HG02798 (cell line): ENCODE measurements around the gene EPC1.
A peak's percentile ranks its signal among the peaks of the same experiment; 100 is the strongest.

Experiments
- ATAC-seq: cut with Tn5 transposase; IDR thresholded peaks from one replicate; pipeline ENCODE4 v1.9.1; 2021; ENCODE audit warnings: mild to moderate bottlenecking; ENCODE audit not compliant: unreplicated experiment, poor library complexity

EPC1 gene

DNA sequence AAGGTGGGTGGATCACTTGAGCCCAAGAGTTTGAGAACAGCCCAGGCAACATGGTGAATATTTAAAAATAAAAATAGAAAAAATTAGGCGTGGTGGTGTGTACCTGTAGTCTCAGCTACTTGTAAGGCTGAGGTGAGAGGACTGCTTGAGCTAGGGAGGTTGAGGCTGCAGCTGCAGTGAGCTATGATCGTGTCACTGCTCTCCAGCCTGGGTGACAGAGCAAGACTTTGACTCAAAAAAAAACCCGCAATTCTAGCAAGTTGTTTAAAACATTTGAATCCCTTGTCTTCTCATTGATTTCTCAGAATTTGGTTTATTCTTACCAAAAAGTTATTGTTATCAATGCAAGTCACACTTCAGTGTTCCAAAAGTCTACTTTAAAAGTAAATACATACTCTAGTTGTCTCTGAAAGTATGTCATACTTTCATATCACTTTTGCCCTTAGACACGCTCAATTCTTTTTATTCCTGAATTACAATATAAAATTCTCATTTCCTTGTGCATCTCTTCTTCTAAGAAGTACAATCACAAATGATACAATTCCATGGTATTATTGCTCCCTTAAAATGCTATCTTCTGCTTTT, 6.3 kb downstream of the EPC1 start:
- no peak for ATAC-seq

- ATAC-seq: no peak
Observed at GRCh38 chr10:32338262-32338661, 8.7 kb downstream of the EPC1 start.

DNA sequence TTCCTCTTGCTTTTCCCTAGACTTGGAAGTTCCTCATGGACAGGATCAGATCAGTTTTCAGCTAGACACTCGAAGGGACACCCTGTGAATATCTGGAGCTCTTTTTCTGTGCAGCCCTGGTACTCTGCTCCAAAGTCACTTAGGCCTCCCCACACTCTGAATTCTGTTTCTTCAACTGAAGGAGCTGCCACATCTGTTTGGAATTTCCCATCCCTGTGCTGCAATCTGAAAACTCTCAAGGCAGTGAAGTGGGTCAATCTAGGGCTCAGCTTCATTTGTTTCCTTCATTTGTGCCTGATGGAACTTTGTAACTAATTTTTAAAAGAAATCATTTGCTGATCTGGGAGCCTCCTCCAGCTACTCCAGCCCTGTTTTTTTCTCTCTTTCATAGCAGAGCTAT, 9.6 kb downstream of the EPC1 start:
- ATAC-seq: no peak

DNA sequence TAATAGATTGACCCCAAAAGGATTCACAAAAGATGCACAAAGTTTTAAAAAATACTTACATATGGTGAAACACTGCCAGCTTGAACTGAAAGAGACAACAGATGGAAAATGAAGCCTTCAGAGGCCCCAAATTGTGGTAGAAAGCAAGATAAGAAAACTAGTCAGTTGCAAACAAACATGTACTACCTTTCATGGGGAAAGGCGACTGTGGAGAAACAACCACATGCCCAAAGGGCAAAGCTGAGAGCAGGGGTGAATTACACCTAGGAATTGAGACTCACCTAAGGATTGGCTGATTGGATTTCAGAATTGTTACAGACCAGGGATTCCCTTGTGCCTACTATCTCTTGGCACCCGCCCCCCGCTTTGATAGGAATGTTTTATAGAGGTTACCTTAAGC, 13.1 kb downstream of the EPC1 start:
- no peak for ATAC-seq

DNA sequence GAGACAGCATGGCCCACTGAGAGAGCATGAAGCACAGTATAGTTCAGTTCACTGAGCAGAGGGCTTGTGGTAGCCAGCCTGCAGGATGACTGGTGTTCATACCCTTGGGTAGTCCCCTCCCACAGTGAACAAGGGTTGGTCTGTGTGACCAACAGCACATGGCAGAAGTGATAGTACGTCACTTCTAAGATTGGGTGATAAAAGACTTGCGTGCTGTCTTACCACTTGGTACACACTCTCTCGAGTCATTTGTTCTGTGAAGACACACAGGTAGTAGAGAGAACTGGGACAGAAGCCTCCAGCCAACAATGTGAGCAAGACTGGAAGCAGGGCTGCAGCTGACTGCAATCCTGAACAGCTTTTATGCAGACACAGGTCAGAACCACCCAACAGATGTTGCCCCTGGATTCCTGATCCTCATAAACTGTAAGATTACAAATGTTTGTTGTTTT, 14.6 kb downstream of the EPC1 start:
- ATAC-seq: peak; percentile 94

GRCh38 chr10:32331606-32332005, 15.4 kb downstream of the EPC1 start:
- ATAC-seq: no peak

GRCh38 chr10:32330214-32330613, 16.7 kb downstream of the EPC1 start:
- no peak for ATAC-seq

DNA sequence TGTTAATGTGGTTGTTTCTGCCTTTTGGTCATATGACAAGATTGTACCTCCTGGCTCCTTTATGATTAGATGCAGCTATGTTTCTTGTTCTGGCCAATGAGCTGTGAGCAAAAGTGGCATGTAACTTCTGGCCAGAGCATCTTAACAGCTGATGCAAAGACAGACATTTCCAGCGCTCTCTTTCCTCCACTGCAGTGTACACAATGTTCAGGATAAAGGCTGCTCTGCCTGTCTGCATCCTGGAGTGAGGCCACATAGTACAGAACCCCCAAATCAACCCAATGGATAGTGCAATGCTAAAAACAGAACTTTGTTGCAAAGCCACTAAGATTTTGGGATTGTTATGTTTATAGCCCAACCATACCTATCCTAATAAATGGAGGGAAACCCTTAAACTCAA, 17.9 kb downstream of the EPC1 start:
- no peak for ATAC-seq

DNA sequence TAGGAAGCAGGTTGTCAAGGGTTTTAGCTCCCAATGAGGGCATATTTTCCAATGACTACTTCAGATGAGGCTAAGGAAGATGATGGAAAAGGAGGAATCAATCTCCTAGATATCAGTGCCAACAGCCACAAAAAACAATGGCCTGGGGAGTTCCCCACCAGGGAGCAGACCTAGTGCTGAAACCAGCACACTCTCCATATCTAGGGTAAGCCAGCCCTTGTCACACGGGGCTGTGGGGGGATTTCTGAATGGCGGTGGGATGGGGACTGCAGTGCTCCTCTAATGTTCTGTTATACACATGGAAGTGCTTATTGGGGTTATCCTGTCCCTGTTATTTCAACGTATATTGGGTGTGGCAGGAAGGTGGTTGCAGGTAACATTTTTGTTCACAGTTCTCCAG, 18.5 kb downstream of the EPC1 start:
- ATAC-seq: no peak

DNA sequence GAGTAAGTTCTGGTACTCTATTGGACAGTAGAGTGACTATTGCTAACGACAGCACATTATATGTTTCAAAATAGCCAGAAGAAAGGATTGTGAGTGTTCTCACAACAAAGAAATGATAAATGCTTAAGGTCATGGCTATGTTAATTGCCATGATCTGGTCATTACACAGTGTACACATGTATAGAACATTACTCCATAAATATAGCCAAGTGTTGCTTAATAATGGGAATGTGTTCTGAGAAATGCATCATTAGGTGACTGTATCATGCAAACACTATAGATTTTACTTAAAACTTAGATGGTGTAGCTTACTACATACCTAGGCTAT, 19.6 kb downstream of the EPC1 start:
- no peak for ATAC-seq

DNA sequence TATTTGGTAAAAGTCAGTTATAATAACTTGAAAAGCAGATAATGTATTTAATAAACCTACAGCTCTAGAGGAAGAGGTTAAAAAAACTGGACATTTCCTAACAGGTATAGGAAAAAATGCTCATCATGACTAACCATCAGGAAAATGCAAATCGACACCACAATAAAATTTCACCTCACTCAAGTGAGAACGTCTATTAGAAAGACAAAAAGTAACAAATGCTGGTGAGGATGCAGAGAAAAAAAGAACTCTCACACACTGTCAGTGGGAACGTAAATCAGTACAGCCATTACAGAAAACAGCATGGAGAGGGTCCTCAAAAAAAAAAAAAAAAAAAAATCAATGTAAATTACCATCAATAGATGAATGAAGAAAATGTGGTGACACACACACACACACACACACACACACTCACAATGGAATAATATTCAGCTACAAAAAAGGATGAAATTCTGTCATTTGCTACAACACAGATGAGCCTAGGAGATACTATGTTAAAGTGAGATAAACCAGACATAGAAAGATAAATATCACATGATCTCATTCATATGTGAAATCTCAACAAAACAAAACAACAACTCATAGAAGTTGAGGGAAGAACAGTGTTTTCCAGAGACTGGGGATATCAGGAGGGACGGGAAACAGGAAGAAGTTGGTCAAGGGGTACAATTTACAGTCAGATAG, 20.1 kb downstream of the EPC1 start:
- ATAC-seq: no peak

DNA sequence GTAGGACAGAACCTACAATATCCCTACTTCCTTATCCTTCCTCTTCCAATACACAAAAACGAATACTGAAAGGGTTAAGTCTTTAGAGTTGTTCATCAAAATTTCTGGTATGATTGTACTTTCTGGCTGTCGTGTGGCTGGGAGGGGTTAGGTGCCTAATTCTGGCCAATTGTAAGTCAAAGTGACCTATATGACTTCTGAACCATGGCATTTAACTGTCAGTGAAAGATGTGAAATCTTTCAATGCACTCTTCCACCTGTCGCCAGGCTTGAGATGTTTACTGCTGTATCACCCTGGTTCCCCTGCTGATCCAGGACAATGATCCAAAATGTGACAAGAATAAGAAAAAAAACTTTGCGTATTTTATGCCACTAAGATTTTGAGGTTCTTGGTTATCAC, 20.8 kb downstream of the EPC1 start:
- ATAC-seq: peak; percentile 31

GRCh38 chr10:32323051-32323450, 23.9 kb downstream of the EPC1 start:
- no peak for ATAC-seq

GRCh38 chr10:32321016-32321631, 25.8 kb downstream of the EPC1 start:
- ATAC-seq: no peak

DNA sequence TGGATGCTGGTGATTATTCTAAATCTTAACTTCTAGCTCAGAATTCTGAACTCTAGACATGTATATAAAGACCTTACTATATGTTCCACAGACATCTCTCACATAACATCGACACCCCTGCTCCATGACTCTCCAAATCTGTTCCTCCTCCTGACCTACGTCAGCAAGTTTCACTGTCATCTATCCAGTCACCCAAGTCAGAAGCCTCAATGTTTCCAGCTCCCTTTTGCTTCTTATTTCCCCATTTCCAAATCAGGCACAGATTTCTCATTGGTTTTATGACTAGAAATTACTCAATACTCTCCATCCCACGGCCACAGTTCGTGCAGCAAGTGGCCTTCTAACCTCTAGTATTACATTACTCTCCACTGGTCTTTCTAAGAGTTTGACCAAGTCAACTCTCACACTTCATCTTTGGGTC, 28.5 kb downstream of the EPC1 start:
- ATAC-seq: peak; percentile 42

- ATAC-seq: peak; percentile 96
Observed at GRCh38 chr10:32317795-32318357, 29.1 kb downstream of the EPC1 start.

DNA sequence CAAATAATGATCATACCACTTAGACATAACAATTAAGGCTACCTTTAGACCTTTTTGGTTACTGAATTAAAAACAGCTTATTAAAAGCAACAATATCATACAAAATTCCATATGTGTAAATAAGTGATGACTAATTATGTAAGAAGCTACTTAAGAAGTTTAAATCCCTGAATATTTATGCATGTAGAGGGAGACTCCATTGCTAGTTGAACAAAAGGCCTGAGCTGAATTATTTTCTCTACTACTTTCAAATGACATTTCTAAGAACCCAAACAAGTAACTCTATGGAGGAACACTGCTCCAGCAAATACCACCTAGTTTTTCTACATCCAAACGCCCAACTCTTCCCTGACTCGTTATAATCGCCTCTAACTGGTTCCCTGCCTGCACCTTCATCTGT, 31.5 kb downstream of the EPC1 start:
- ATAC-seq: no peak

DNA sequence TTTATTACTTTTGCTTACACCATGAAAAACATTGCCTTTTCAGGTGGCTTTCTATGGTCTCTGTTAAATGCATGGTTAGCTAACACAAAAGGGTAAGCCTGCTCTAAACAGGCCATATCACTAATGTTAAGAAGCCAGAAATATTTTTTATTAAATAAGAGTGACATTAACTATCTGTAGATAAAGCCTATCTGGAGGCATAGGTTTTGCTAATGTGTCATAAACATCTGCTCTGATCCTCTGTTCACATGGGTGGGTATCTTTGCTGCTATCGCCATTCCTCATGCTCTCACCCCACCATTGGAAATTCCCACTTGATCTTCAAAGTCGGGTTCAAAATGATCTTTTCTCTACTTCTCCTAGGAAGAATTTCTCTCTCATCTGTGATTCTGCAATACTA, 32.4 kb downstream of the EPC1 start:
- no peak for ATAC-seq

GRCh38 chr10:32308027-32308603, 38.8 kb downstream of the EPC1 start:
- no peak for ATAC-seq

DNA sequence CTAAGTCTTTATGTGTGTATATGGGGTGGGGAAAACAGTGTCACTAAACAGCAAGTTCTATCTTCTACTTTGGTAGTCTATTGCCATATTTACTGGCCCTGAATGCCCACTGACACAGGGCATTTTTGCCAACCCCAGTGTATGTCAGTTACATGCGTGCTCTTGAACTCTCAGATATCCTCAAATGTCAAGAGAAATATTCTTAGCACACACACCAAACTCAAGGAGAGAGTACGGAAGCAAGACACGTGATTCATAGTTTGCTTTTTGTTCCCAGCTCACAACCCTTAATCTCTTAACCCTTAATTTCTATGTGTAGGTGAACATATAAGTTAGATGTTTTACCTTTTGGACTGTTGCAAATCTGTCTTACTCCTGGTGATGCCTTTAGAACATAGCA, 39.3 kb downstream of the EPC1 start:
- no peak for ATAC-seq

- ATAC-seq: no peak
Observed at GRCh38 chr10:32299354-32299980, 47.5 kb downstream of the EPC1 start.
